Choroid plexus epithelial cell (primary cell): ENCODE results near the gene GRIA1.

ENCODE experiments used
- DNase-seq: peaks from one replicate; pipeline ENCODE4 v3.0.0-alpha.2; 2010; ENCODE audit warnings: low read depth
- H3K4me3 ChIP-seq: 2 replicates; pipeline ENCODE4 v1.5.1; 2011; ENCODE audit warnings: low read depth, mild to moderate bottlenecking, control low read depth, low read length, moderate library complexity
- CTCF ChIP-seq: conservative IDR thresholded peaks from 2 replicates; pipeline ENCODE4 v1.5.1; 2011; ENCODE audit warnings: low read depth, mild to moderate bottlenecking, control low read depth, inconsistent platforms, low read length, moderate library complexity

Gene GRIA1

GRCh38 chr5:153636670-153637451, 146.4 kb downstream of the GRIA1 start:
- no peak overlapping the region for H3K4me3 ChIP-seq
- DNase-seq = no peak
- no peak for TF ChIP-seq CTCF

- DNase-seq = no peak
- no peak overlapping the region for H3K4me3 ChIP-seq
- TF ChIP-seq CTCF = no peak
These were observed 149.8 kb downstream of the GRIA1 start for GRCh38 chr5:153640293-153640692.

- TF ChIP-seq CTCF = no peak
- H3K4me3 ChIP-seq = no peak overlapping the region
- no peak for DNase-seq
These were observed 150.8 kb downstream of the GRIA1 start for GRCh38 chr5:153641183-153641688.

GRCh38 chr5:153654504-153655200, 164.2 kb downstream of the GRIA1 start:
- TF ChIP-seq CTCF = no peak
- H3K4me3 ChIP-seq = no peak overlapping the region
- DNase-seq = no peak

GRCh38 chr5:153655201-153655510, 164.7 kb downstream of the GRIA1 start:
- no peak overlapping the region for H3K4me3 ChIP-seq
- no peak for DNase-seq
- no peak for TF ChIP-seq CTCF

GRCh38 chr5:153658149-153658548, 167.7 kb downstream of the GRIA1 start:
- no peak overlapping the region for H3K4me3 ChIP-seq
- DNase-seq = peak; percentile 13
- no peak for TF ChIP-seq CTCF
